ENCODE results near the gene FMNL3.

Gene FMNL3

DNA sequence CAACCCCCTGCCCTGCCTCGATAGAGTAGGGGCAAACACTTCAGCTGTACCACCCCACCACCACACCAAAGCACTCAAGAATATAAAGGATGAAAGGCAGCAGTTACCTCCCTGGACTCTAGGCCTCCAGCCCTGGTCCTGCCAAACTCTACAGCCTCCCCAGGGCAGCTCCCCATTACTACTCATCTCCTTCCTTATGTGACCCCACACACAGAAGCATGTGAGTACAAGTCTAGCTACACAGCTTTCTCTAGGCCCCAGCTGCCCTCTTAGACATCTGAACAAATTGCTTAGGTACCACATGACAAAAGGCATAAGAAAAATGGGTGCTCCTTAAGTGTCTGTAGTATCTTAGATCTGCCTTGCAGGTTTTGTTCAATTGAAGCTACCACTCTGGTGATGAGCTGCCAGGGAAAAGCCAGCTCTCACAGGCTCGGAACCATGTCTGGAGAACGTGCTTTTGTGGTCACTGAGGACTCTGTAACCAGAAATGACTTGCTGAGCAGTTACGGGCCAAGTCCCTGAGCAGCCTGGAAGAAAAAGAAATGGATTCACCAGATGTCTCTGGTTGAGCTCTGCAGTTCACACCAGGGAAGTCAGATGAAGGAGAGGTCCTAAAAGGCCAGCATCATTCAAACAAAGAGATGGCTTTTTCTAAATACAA is 32.8 kb downstream of the FMNL3 start:
- H3K27ac ChIP-seq = peak overlapping the region; percentile 97
- DNase-seq = peak; percentile 9
- no peaks in the 10 kb centered on the region for H3K9me3 ChIP-seq (ENCODE audit: severe bottlenecking)
- TF ChIP-seq, protein P1, sequence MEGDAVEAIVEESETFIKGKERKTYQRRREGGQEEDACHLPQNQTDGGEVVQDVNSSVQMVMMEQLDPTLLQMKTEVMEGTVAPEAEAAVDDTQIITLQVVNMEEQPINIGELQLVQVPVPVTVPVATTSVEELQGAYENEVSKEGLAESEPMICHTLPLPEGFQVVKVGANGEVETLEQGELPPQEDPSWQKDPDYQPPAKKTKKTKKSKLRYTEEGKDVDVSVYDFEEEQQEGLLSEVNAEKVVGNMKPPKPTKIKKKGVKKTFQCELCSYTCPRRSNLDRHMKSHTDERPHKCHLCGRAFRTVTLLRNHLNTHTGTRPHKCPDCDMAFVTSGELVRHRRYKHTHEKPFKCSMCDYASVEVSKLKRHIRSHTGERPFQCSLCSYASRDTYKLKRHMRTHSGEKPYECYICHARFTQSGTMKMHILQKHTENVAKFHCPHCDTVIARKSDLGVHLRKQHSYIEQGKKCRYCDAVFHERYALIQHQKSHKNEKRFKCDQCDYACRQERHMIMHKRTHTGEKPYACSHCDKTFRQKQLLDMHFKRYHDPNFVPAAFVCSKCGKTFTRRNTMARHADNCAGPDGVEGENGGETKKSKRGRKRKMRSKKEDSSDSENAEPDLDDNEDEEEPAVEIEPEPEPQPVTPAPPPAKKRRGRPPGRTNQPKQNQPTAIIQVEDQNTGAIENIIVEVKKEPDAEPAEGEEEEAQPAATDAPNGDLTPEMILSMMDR (IDR thresholded peaks at IDR 0.05; ENCODE audit: low read depth, low read length) = no peak
- no peak overlapping the region for H3K4me3 ChIP-seq (ENCODE audit: low read depth, low read length)
- no peaks in the 10 kb centered on the region for H3K27me3 ChIP-seq (ENCODE audit: insufficient read depth, low read depth, severe bottlenecking)
- no peaks in the 10 kb centered on the region for H3K36me3 ChIP-seq

DNA sequence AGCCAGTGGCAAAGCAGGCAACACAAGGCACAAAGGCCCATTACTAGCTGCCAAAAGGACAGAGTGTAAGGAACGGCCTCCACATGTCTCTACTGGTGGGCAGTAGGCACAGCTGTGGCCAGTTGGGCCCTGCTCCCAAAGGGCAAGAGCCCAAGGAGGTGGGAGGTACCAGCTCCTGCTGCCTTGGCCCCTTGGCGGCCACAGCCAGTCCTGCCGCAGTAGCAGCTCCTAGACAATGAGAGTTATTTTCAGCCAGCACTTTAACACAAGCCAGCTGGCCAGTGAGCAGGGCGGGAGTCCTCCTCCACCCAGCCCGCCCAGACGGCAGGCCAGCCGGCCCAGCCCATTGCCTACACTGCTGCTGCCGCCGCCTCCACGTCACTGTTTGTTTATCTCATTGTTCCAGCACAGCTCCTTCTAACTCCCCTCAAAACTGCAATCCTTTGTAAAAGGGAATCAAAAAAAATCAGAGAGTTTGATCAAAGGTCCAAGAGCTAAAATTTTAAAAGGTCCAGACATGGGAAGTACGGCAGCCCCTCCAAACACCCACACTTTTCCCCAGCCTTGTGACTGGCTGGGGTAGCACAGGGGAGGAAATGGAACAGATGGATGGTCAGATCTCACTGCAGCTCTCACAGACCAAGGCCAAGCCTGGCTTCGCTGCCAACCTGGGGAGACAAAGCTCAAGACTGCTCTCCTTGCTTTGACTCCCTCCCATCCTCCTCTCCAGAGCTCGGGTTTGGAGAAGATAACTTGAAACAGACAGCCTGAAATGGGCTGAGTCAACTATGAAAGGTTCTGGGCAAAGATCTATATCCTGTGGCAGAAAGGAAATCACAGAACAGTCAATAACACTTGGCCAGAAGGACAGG is 33.5 kb downstream of the FMNL3 start:
- DNase-seq = peak; percentile 91

DNA sequence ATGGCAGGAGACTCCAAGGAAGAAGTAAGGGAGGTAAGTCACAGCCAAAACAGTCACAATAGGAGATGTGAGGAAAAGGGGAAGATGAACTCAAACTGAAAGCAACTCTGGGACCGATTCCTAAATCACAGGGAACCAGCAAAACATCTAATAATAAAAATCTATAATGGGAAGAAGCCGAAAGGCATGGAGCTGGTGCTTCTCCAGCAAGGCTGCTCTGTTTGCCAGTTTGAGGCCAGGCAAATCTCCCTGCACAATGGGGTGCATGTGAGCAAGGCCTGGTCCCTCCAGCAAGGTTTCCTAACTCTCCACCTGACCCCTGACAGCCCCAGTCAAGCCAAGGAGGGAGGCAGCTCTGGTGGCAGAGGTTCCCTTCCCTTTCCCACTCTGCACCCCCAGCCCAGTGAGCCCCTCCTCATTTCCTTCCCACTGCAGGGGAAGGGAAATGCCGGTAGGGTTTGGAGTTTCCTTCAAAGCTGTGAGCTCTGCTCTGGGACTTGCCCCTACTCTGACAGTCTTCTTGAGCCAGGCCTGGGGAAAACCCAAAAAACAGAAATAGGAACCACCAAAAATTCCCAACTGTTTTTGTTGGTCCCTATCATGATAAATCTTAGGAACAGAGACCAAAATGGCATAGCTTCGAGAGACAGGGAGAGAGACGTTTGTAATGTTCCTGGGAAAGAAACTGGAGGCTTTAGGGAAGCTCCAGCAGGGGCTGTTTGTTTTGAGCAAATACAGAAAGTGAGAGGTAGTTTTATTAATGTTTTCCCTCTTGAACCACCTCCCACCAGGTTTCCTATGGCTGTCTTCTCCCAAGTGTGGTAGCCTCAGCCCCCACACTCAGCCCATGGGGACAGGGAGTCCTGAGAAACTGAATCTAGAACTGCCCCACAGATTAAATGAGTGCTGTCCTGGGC is 34.6 kb downstream of the FMNL3 start:
- Histone ChIP-seq H3K27me3 (ENCODE audit: insufficient read depth, low read depth, severe bottlenecking) (no peaks in the 10 kb centered on the region), H3K9me3 (ENCODE audit: severe bottlenecking) (no peaks in the 10 kb centered on the region), H3K36me3 (no peaks in the 10 kb centered on the region; the same call in 1 of the 2 replicates), H3K4me3 (ENCODE audit: low read depth, low read length) (no peak overlapping the region), H3K27ac (peak overlapping the region; percentile 97)
- TF ChIP-seq, protein P1 (IDR thresholded peaks at IDR 0.05; ENCODE audit: low read depth, low read length) = no peak
- no peak for DNase-seq

More for the DNA sequence above, 33.5 kb downstream of the FMNL3 start:
- Histone ChIP-seq H3K27ac (peak overlapping the region; percentile 97), H3K4me3 (ENCODE audit: low read depth, low read length) (peak overlapping the region; percentile 14), H3K36me3 (no peaks in the 10 kb centered on the region), H3K27me3 (ENCODE audit: insufficient read depth, low read depth, severe bottlenecking) (no peaks in the 10 kb centered on the region), H3K9me3 (ENCODE audit: severe bottlenecking) (no peaks in the 10 kb centered on the region)
- TF ChIP-seq, protein P1 (IDR thresholded peaks at IDR 0.05; ENCODE audit: low read depth, low read length) = peak; percentile 42

DNA sequence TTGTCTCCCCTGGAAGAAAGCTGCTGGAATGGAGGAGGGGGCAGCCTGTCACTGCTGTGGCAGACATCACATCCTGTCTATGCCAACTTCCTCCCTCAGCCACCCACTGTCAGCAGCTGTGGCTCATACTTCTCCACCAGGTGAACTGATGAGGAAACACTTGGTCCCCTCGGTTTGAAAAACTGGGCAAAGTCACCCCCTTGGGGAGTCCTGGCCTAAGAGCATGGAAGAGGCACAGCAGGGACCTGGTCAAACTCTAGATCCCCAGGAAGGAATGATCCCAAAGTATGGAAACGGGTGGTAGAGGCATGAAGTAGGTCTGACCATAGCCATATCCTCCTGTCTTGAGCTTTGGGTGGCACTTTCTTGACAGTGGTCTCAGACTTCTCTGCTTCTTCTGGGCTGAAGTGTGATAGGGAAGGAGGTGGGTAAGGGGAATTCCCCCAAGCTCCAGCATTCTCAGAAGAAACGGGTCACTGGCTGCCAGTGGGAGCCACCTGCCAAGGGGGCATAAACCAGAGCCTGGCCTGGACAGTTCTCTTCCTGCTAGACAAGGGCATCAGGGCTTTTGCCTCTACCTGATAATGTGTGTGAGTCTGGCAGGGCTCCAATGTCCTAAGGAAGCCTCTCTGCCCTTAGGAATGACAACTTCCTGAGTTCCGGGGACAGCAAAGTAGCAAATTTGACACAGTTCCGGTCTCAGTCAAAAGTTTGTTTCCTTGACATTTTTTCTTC is 36.0 kb downstream of the FMNL3 start:
- no peaks in the 10 kb centered on the region; the same call in 1 of the 2 replicates for H3K36me3 ChIP-seq
- TF ChIP-seq, protein P1 (IDR thresholded peaks at IDR 0.05; ENCODE audit: low read depth, low read length) = no peak
- no peak overlapping the region for H3K4me3 ChIP-seq (ENCODE audit: low read depth, low read length)
- H3K27me3 ChIP-seq (ENCODE audit: insufficient read depth, low read depth, severe bottlenecking) = no peaks in the 10 kb centered on the region
- H3K27ac ChIP-seq = 0 out of 2 replicates have a peak overlapping the region, but pooled peaks have one; percentile 97
- DNase-seq = no peak
- H3K9me3 ChIP-seq (ENCODE audit: severe bottlenecking) = no peaks in the 10 kb centered on the region

DNA sequence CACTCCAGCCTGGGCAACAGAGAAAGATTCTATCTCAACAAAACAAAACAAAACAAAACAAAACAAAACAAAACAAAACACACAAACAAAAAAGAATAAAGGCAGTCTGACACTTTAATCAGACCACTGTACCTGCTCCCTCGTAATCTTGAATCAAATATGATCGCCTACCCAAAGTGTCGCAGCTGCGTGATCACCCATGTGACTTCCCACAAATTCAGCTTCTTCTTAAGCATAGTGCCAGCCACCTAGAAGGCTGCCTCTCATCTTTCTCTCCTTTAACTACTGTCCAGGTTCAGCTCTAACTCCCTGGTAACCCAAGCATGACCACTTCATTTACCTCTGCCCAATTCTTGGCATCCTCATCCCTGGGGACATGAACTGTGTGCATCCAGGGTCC is 37.4 kb downstream of the FMNL3 start:
- TF ChIP-seq, protein P1 (IDR thresholded peaks at IDR 0.05; ENCODE audit: low read depth, low read length) = no peak
- Histone ChIP-seq H3K27ac (no peak overlapping the region), H3K4me3 (ENCODE audit: low read depth, low read length) (no peak overlapping the region), H3K36me3 (peaks cover 3% of the 10 kb centered on the region), H3K9me3 (ENCODE audit: severe bottlenecking) (no peaks in the 10 kb centered on the region), H3K27me3 (ENCODE audit: insufficient read depth, low read depth, severe bottlenecking) (no peaks in the 10 kb centered on the region)
- no peak for DNase-seq

Measured in WERI-Rb-1 (cell line).